ENCODE data around the gene KDM4B.

The KDM4B gene

DNA sequence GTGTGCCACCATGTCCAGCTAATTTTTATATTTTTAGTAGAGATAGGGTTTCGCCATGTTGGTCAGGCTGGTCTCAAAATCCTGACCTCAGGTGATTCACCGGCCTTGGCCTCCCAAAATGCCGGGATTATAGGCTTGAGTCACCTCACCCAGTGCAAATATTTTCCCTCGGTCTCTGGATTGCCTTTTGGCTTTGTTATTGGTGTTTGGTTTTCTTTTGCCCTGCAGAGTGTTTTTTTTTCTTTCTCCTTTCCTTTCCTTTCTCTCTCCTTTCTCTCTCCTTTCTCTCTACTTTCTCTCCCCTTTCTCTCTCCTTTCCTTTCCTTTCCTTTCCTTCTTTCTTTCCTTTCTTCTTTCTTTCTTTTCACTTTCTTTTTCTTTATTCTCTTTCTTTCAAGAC lies 33.2 kb downstream of the KDM4B start:
- Histone ChIP-seq H3K4me3 (ENCODE audit: low read depth in 1 of 2, low read length in 2 of 2) (no peak overlapping the region), H4K20me1 (ENCODE audit: insufficient read depth, low read length) (peaks cover 62% of the 10 kb centered on the region), H3K4me2 (ENCODE audit: insufficient read depth, low read length) (no peak overlapping the region), H3K79me2 (ENCODE audit: insufficient read depth, low read length) (peaks cover 93% of the 10 kb centered on the region), H3K9ac (ENCODE audit: low read depth, low read length) (no peak overlapping the region), H3K4me1 (ENCODE audit: insufficient read depth, low read length) (no peaks in the 10 kb centered on the region), H2AFZ (ENCODE audit: low read depth, low read length) (no peak overlapping the region), H3K9me3 (ENCODE audit: insufficient read depth, low read length, severe bottlenecking) (peaks cover 3% of the 10 kb centered on the region), H3K36me3 (ENCODE audit: insufficient read depth, low read length) (peaks cover 21% of the 10 kb centered on the region), H3K27ac (ENCODE audit: low read length) (no peak overlapping the region), H3K27me3 (ENCODE audit: insufficient read depth, low read length, poor library complexity) (no peaks in the 10 kb centered on the region)
- DNase-seq (no peak), ATAC-seq (ENCODE audit: insufficient read depth, low read depth) (no peak)
- TF ChIP-seq EZH2 (IDR thresholded peaks at IDR 0.05; ENCODE audit: borderline replicate concordance, low read depth, low read length, severe bottlenecking): no peak
- TF ChIP-seq, protein P1, sequence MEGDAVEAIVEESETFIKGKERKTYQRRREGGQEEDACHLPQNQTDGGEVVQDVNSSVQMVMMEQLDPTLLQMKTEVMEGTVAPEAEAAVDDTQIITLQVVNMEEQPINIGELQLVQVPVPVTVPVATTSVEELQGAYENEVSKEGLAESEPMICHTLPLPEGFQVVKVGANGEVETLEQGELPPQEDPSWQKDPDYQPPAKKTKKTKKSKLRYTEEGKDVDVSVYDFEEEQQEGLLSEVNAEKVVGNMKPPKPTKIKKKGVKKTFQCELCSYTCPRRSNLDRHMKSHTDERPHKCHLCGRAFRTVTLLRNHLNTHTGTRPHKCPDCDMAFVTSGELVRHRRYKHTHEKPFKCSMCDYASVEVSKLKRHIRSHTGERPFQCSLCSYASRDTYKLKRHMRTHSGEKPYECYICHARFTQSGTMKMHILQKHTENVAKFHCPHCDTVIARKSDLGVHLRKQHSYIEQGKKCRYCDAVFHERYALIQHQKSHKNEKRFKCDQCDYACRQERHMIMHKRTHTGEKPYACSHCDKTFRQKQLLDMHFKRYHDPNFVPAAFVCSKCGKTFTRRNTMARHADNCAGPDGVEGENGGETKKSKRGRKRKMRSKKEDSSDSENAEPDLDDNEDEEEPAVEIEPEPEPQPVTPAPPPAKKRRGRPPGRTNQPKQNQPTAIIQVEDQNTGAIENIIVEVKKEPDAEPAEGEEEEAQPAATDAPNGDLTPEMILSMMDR (IDR thresholded peaks at IDR 0.05; ENCODE audit: borderline replicate concordance, extremely low read depth, low read length, poor library complexity, severe bottlenecking): no peak

- Histone ChIP-seq H3K27ac (ENCODE audit: low read length) (no peak overlapping the region), H3K4me1 (ENCODE audit: insufficient read depth, low read length) (no peaks in the 10 kb centered on the region), H3K9ac (ENCODE audit: low read depth, low read length) (no peak overlapping the region), H3K36me3 (ENCODE audit: insufficient read depth, low read length) (peaks cover 16% of the 10 kb centered on the region), H3K9me3 (ENCODE audit: insufficient read depth, low read length, severe bottlenecking) (peaks cover 6% of the 10 kb centered on the region), H3K4me2 (ENCODE audit: insufficient read depth, low read length) (no peak overlapping the region), H2AFZ (ENCODE audit: low read depth, low read length) (no peak overlapping the region), H3K4me3 (ENCODE audit: low read depth in 1 of 2, low read length in 2 of 2) (no peak overlapping the region), H3K27me3 (ENCODE audit: insufficient read depth, low read length, poor library complexity) (no peaks in the 10 kb centered on the region), H4K20me1 (ENCODE audit: insufficient read depth, low read length) (peaks cover 51% of the 10 kb centered on the region), H3K79me2 (ENCODE audit: insufficient read depth, low read length) (peaks cover 91% of the 10 kb centered on the region)
- ATAC-seq (ENCODE audit: insufficient read depth, low read depth) (no peak), DNase-seq (no peak)
- TF ChIP-seq, protein P1 (IDR thresholded peaks at IDR 0.05; ENCODE audit: borderline replicate concordance, extremely low read depth, low read length, poor library complexity, severe bottlenecking): no peak
- no peak for TF ChIP-seq EZH2 (IDR thresholded peaks at IDR 0.05; ENCODE audit: borderline replicate concordance, low read depth, low read length, severe bottlenecking)
Observed at GRCh38 chr19:5003781-5004180, 34.9 kb downstream of the KDM4B start.

GRCh38 chr19:5005096-5005495 lies 36.2 kb downstream of the KDM4B start:
- TF ChIP-seq, protein P1 (IDR thresholded peaks at IDR 0.05; ENCODE audit: borderline replicate concordance, extremely low read depth, low read length, poor library complexity, severe bottlenecking): no peak
- no peak for TF ChIP-seq EZH2 (IDR thresholded peaks at IDR 0.05; ENCODE audit: borderline replicate concordance, low read depth, low read length, severe bottlenecking)
- H3K36me3 ChIP-seq (ENCODE audit: insufficient read depth, low read length): peaks cover 17% of the 10 kb centered on the region
- ATAC-seq (ENCODE audit: insufficient read depth, low read depth): no peak
- H3K79me2 ChIP-seq (ENCODE audit: insufficient read depth, low read length): peaks cover 93% of the 10 kb centered on the region
- H3K4me2 ChIP-seq (ENCODE audit: insufficient read depth, low read length): no peak overlapping the region
- DNase-seq: no peak
- H3K4me3 ChIP-seq (ENCODE audit: low read depth in 1 of 2, low read length in 2 of 2): no peak overlapping the region
- no peak overlapping the region for H3K27ac ChIP-seq (ENCODE audit: low read length)
- no peak overlapping the region for H3K9ac ChIP-seq (ENCODE audit: low read depth, low read length)
- peaks cover 47% of the 10 kb centered on the region for H4K20me1 ChIP-seq (ENCODE audit: insufficient read depth, low read length)
- no peaks in the 10 kb centered on the region for H3K27me3 ChIP-seq (ENCODE audit: insufficient read depth, low read length, poor library complexity)
- H3K4me1 ChIP-seq (ENCODE audit: insufficient read depth, low read length): no peaks in the 10 kb centered on the region
- no peak overlapping the region for H2AFZ ChIP-seq (ENCODE audit: low read depth, low read length)
- peaks cover 6% of the 10 kb centered on the region for H3K9me3 ChIP-seq (ENCODE audit: insufficient read depth, low read length, severe bottlenecking)

- Histone ChIP-seq H2AFZ (ENCODE audit: low read depth, low read length) (no peak overlapping the region), H3K27ac (ENCODE audit: low read length) (no peak overlapping the region), H3K9ac (ENCODE audit: low read depth, low read length) (no peak overlapping the region), H3K4me3 (ENCODE audit: low read depth in 1 of 2, low read length in 2 of 2) (no peak overlapping the region), H3K27me3 (ENCODE audit: insufficient read depth, low read length, poor library complexity) (no peaks in the 10 kb centered on the region), H3K4me1 (ENCODE audit: insufficient read depth, low read length) (no peaks in the 10 kb centered on the region), H3K79me2 (ENCODE audit: insufficient read depth, low read length) (peaks cover 92% of the 10 kb centered on the region), H3K9me3 (ENCODE audit: insufficient read depth, low read length, severe bottlenecking) (peaks cover 6% of the 10 kb centered on the region), H4K20me1 (ENCODE audit: insufficient read depth, low read length) (peaks cover 48% of the 10 kb centered on the region), H3K4me2 (ENCODE audit: insufficient read depth, low read length) (no peak overlapping the region), H3K36me3 (ENCODE audit: insufficient read depth, low read length) (peaks cover 21% of the 10 kb centered on the region)
- no peak for ATAC-seq (ENCODE audit: insufficient read depth, low read depth)
- DNase-seq: no peak
- TF ChIP-seq EZH2 (IDR thresholded peaks at IDR 0.05; ENCODE audit: borderline replicate concordance, low read depth, low read length, severe bottlenecking): no peak
- TF ChIP-seq, protein P1 (IDR thresholded peaks at IDR 0.05; ENCODE audit: borderline replicate concordance, extremely low read depth, low read length, poor library complexity, severe bottlenecking): no peak
Observed at GRCh38 chr19:5006201-5006600, 37.3 kb downstream of the KDM4B start.

All from DND-41 (cell line).